NB4 (cell line): ENCODE results near the gene RANGAP1.

Experiments used
- CTCF ChIP-seq: IDR thresholded peaks from one replicate; pipeline ENCODE4 v1.5.1; 2012; ENCODE audit warnings: low read depth, low read length
- POLR2A ChIP-seq: IDR thresholded peaks from 2 replicates; pipeline ENCODE4 v1.6.1; 2011; ENCODE audit warnings: mild to moderate bottlenecking; ENCODE audit not compliant: insufficient read length; ENCODE audit errors: extremely low read depth

- no peak for TF ChIP-seq CTCF
- no peak for TF ChIP-seq POLR2A
Measured at GRCh38 chr22:41308544-41308947, 22.6 kb upstream of the RANGAP1 start.
